K562 (cell line): Measurements from ENCODE around the gene MYO15A. TPM values are rescaled to one million over a fixed set of nuclear protein-coding genes. Genes with fewer than 3 reads are reported as not detected.

Source experiments
- ATAC-seq: fragments of 200-7000 bp; cut with Tn5 transposase; 3 replicates; pipeline ENCODE4 v1.9.1; 2020; ENCODE audit warnings: moderate library complexity
- BruUV-seq: library from RNA; stranded (reverse); fragments of 400-500 nt; replicated peaks from 2 replicates; lab custom pipeline; 2021; lab: Mats Ljungman, UMichigan
- CTCF ChIA-PET: fragments of 300-600 bp; formaldehyde crosslinking; extraction: SDS; loops from one replicate; lab custom pipeline; 2021; ENCODE audit warnings: low intra/inter-chr PET ratio; lab: Yijun Ruan, JAX
- POLR2A ChIA-PET: fragments of 300-600, 350-650 bp; sonication (Branson Sonifier 250); formaldehyde crosslinking; extraction: SDS; loops from one replicate; lab custom pipeline; 2021; ENCODE audit warnings: antibody characterized with exemption, inconsistent platforms; lab: Yijun Ruan, JAX
- DNase-seq, 4 experiments: peaks; one replicate each; pipeline versions ENCODE4 v3.0.0 to v3.0.0-alpha.2; 2011 to 2018; ENCODE audit warnings: low spot score in 3 of 4, mixed read lengths in 3 of 4; ENCODE audit errors: extremely low read depth in 1 of 4
- FAIRE-seq: peaks from 2 replicates; lab custom pipeline; 2011; peaks lifted over from hg19 to GRCh38; lab: Jason Lieb, UNC
- H2AFZ ChIP-seq: 2 replicates; pipeline ENCODE4 v1.6.0; 2011; ENCODE audit warnings: low read depth, low read length, control low read depth, inconsistent platforms
- H3K27ac ChIP-seq: fragments of 200-600 bp; 3 replicates; pipeline ENCODE4 v1.8.0; 2011; ENCODE audit warnings: low read depth, mild to moderate bottlenecking, control low read depth, inconsistent platforms, low read length, moderate library complexity, mixed read lengths; ENCODE audit errors: extremely low read depth
- H3K27me3 ChIP-seq, 2 experiments: fragments of 300-600 bp in 1 of 2; 2 replicates in 1 of 2; 3 replicates in 1 of 2; pipeline versions ENCODE4 v1.6.0 to v1.8.0; 2011; ENCODE audit warnings: inconsistent platforms in 2 of 2, low read length in 2 of 2, mild to moderate bottlenecking in 1 of 2, mixed read lengths in 1 of 2, moderate library complexity in 1 of 2; ENCODE audit not compliant: control insufficient read depth in 2 of 2, insufficient read depth in 2 of 2
- H3K36me3 ChIP-seq: fragments of 300-600 bp; 3 replicates; pipeline ENCODE4 v1.8.0; 2011; ENCODE audit warnings: mild to moderate bottlenecking, low read length, inconsistent platforms; ENCODE audit not compliant: control insufficient read depth, insufficient read depth
- H3K4me1 ChIP-seq, 2 experiments: fragments of 200-600 bp in 1 of 2; replicated peaks in 1 of 2; 2 replicates in 1 of 2; 3 replicates in 1 of 2; pipeline versions ENCODE4 v1.5.1 to v1.8.0; 2011; ENCODE audit warnings: inconsistent platforms in 2 of 2, low read length in 2 of 2, mild to moderate bottlenecking in 1 of 2, mixed read lengths in 1 of 2, moderate library complexity in 1 of 2; ENCODE audit not compliant: control insufficient read depth in 2 of 2, insufficient read depth in 2 of 2
- H3K4me2 ChIP-seq: 2 replicates; pipeline ENCODE4 v1.6.1; 2011; ENCODE audit warnings: low read length, control low read depth, inconsistent platforms, mixed read lengths; ENCODE audit not compliant: insufficient read depth
- H3K4me3 ChIP-seq: fragments of 200-600 bp; sonication (generic), shearing (Covaris generic); 2 replicates; pipeline ENCODE4 v1.5.1; 2016; ENCODE audit warnings: control low read depth, inconsistent platforms
- H3K79me2 ChIP-seq: fragments of 200-600 bp; 3 replicates; pipeline ENCODE4 v1.8.0; 2011; ENCODE audit warnings: low read length, inconsistent platforms; ENCODE audit not compliant: control insufficient read depth, insufficient read depth
- H3K9ac ChIP-seq, 2 experiments: 2 replicates each; pipeline versions ENCODE4 v1.6.0 to v1.6.1; 2011; ENCODE audit warnings: low read depth in 2 of 2, low read length in 2 of 2, control low read depth in 1 of 2, inconsistent platforms in 1 of 2, mild to moderate bottlenecking in 1 of 2, mixed read lengths in 1 of 2; ENCODE audit not compliant: insufficient read depth in 1 of 2
- H3K9me1 ChIP-seq: one replicate; pipeline ENCODE4 v1.6.0; 2011; ENCODE audit warnings: inconsistent platforms, mild to moderate bottlenecking, low read length, moderate library complexity; ENCODE audit not compliant: control insufficient read depth, insufficient read depth
- H3K9me3 ChIP-seq: replicated peaks from 2 replicates; pipeline ENCODE4 v1.5.1; 2011; ENCODE audit warnings: low read depth, low read length, inconsistent platforms; ENCODE audit not compliant: control insufficient read depth, insufficient read depth
- H4K20me1 ChIP-seq: replicated peaks from 2 replicates; pipeline ENCODE4 v1.6.1; 2011; ENCODE audit warnings: low read length, inconsistent platforms, mixed read lengths; ENCODE audit not compliant: control insufficient read depth, insufficient read depth
- BMI1 ChIP-seq: fragments of 150-350 bp; IDR thresholded peaks from 2 replicates; pipeline ENCODE4 v1.6.1; 2014; ENCODE audit warnings: low read length
- BRD4 ChIP-seq: fragments of 200-600 bp; sonication (generic); IDR thresholded peaks from 2 replicates; pipeline ENCODE4 v1.6.1; 2017; ENCODE audit warnings: inconsistent platforms
- FOXM1 ChIP-seq, 2 experiments: fragments of 450-650 bp in 1 of 2; sonication (generic) in 1 of 2; formaldehyde crosslinking in 1 of 2; IDR thresholded peaks; 2 replicates each; pipeline versions ENCODE4 v1.6.1 to v1.9.0; 2017 to 2022; ENCODE audit warnings: low read depth in 2 of 2, mild to moderate bottlenecking in 2 of 2, missing genetic modification reagents in 1 of 2, moderate library complexity in 1 of 2
- MCM3 ChIP-seq: fragments of 450-650 bp; IDR thresholded peaks from 2 replicates; pipeline ENCODE4 v1.6.1; 2016
- PHF21A ChIP-seq: fragments of 450-650 bp; IDR thresholded peaks from 2 replicates; pipeline ENCODE4 v1.6.1; 2017; ENCODE audit warnings: low read depth, borderline replicate concordance
- POU5F1 ChIP-seq: fragments of 150-350 bp; IDR thresholded peaks from 2 replicates; pipeline ENCODE4 v1.6.1; 2014; ENCODE audit warnings: borderline replicate concordance, low read length, low read depth, mild to moderate bottlenecking; ENCODE audit not compliant: partially characterized antibody
- STAT5B ChIP-seq: fragments of 250-450 bp; sonication (Bioruptor Pico); IDR thresholded peaks from 2 replicates; pipeline ENCODE4 v1.8.0; 2021; ENCODE audit warnings: mild to moderate bottlenecking, inconsistent platforms
- ZNF197 ChIP-seq: fragments of 200-800 bp; sonication (Bioruptor generic); IDR thresholded peaks from 2 replicates; pipeline ENCODE4 v1.6.1; 2016; ENCODE audit warnings: low read depth, missing genetic modification characterization, missing compliant biosample characterization
- ZNF696 ChIP-seq: fragments of 250-450 bp; sonication (Bioruptor Pico); conservative IDR thresholded peaks from 2 replicates; pipeline ENCODE4 v1.4.0; 2020; ENCODE audit warnings: mild to moderate bottlenecking, moderate library complexity
- WGBS: fragments of 100-300 bp; shearing (Covaris generic); methylation state at CpG from one replicate; pipeline ENCODE4 v1.1.6; 2016; ENCODE audit warnings: low coverage, mixed read lengths; ENCODE audit not compliant: insufficient coverage; ENCODE audit errors: missing lambda C conversion rate; 5-methylcytosine and 5-hydroxymethylcytosine counted together
- in situ Hi-C: fragments of 300-500 bp; cut with MboI; formaldehyde crosslinking; loops from 4 replicates; pipeline ENCODE4 v1.15.0; 2018; ENCODE audit warnings: inconsistent platforms, mixed read lengths
- intact Hi-C: fragments of 100-400 bp; cut with micrococcal nuclease; formaldehyde crosslinking; loops from 2 replicates; pipeline ENCODE4 v1.14.2; 2022
- polyA plus RNA-seq, 8 experiments: library from polyadenylated mRNA; depleted of rRNA in 4 of 8; stranded (reverse) in 5 of 8; unstranded in 3 of 8; fragments of >200 nt; fragmentation: Nextera tagmentation in 2 of 8; fragmentation: Illumina TruSeq in 1 of 8; extraction: Ambion mirVana in 2 of 8; extraction: Trizol in 1 of 8; gene quantifications; 2 replicates each; pipeline versions ENCODE4 v1.2.1 to v1.2.3, GENCODE V29; 2011 to 2014; ENCODE audit warnings: inconsistent platforms in 1 of 8, missing spikeins in 1 of 8
- total RNA-seq, 7 experiments: library from RNA; depleted of rRNA in 6 of 7; stranded (reverse); fragments of >200 nt in 6 of 7; fragmentation: Illumina TruSeq in 2 of 7; extraction: Trizol in 2 of 7; gene quantifications; 2 replicates each; pipeline versions ENCODE4 v1.2.1 to v1.2.3, GENCODE V29; 2011 to 2021; ENCODE audit warnings: low replicate concordance in 1 of 7
- TF ChIP-seq, protein P1 (sequence below): sonication (generic); formaldehyde crosslinking; IDR thresholded peaks from 2 replicates; pipeline ENCODE4 v1.8.0; 2023; ENCODE audit warnings: missing genetic modification reagents, mild to moderate bottlenecking, borderline replicate concordance
- TF ChIP-seq, protein P2 (sequence below): fragments of 250-450 bp; sonication (Bioruptor Pico); IDR thresholded peaks from 2 replicates; pipeline ENCODE4 v1.8.0; 2022; ENCODE audit warnings: inconsistent platforms, mild to moderate bottlenecking, moderate library complexity, borderline replicate concordance

The MYO15A gene
- total and polyA plus RNA-seq, 9 of the 15 experiments (the other 6 are each of a cell fraction or from before 2014, with no cell fraction given), result 0.05 to 0.88 (median 0.14) TPM; not detected in 1

DNA sequence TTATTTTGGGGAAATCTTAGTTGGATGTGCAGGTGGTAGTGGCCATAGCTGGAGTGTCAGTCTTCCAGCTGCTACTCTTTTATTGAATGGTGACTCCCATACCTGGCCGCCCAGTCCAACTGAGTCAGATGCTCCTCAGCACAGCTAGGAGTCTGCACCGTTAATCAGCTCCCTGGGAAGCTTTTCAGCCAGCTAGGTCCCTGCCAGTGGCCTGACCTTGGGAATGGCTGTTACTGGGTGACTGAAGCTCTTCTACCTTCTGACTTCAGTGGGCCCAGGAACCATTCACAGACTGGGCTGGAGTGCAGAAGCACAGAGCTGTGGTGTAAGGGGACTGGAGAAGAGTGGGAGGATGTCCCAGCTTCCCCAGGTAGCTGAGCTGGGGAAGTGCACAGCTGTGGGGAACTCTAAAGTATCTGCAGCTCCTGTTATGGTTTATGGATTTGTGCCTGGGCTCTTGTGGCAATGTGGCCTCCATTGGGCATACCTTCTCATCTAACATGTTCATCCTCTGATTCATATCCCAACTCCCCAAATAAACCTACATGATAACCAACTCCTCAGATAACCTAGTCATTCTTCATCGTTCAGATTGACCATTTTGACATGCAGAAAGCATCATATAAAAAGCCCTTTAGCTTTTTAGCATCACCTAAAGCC is 89.1 kb downstream of the MYO15A start:
- Histone ChIP-seq H3K36me3 (peaks cover 72% of the 10 kb centered on the region), H3K27me3 (no peaks in the 10 kb centered on the region), H3K4me1 (no peaks in the 10 kb centered on the region; a peak in 1 of 5 replicates), H3K4me3 (no peak overlapping the region), H4K20me1 (peaks cover 17% of the 10 kb centered on the region), H3K4me2 (no peak overlapping the region), H3K79me2 (peaks cover 63% of the 10 kb centered on the region), H3K27ac (no peak overlapping the region), H3K9ac (no peak overlapping the region; a peak in 1 of 4 replicates), H3K9me3 (no peaks in the 10 kb centered on the region), H3K9me1 (no peaks in the 10 kb centered on the region), H2AFZ (no peak overlapping the region)
- ChIA-PET CTCF (no interaction called here), POLR2A (interaction anchor here (0.5 to 1.2 kb wide), 2 partner anchors 15 to 1177 kb away, joined by 3 to 8 read pairs; partner anchors contain the start of gene ALKBH5)
- FAIRE-seq (no peak), ATAC-seq (no peak), DNase-seq (no peak)
- intact Hi-C loops (no loop called here), in situ Hi-C loops (no loop called here)
- no TSS peak for BruUV-seq
- WGBS, result 72% methylated on average over 2 of the region's 3 CpGs
- TF ChIP-seq ZNF696 (CRISPR knock-in tag) (no peak), ZNF197 (CRISPR knock-in tag) (no peak), BMI1 (no peak), STAT5B (CRISPR knock-in tag) (no peak), POU5F1 (no peak), PHF21A (no peak), FOXM1 (IDR thresholded peaks at IDR 0.05; ENCODE audit: low read depth) (no peak), FOXM1 (CRISPR knock-in tag; IDR thresholded peaks at IDR 0.05; ENCODE audit: low read depth) (no peak), BRD4 (no peak), MCM3 (no peak)
- TF ChIP-seq, protein P1, sequence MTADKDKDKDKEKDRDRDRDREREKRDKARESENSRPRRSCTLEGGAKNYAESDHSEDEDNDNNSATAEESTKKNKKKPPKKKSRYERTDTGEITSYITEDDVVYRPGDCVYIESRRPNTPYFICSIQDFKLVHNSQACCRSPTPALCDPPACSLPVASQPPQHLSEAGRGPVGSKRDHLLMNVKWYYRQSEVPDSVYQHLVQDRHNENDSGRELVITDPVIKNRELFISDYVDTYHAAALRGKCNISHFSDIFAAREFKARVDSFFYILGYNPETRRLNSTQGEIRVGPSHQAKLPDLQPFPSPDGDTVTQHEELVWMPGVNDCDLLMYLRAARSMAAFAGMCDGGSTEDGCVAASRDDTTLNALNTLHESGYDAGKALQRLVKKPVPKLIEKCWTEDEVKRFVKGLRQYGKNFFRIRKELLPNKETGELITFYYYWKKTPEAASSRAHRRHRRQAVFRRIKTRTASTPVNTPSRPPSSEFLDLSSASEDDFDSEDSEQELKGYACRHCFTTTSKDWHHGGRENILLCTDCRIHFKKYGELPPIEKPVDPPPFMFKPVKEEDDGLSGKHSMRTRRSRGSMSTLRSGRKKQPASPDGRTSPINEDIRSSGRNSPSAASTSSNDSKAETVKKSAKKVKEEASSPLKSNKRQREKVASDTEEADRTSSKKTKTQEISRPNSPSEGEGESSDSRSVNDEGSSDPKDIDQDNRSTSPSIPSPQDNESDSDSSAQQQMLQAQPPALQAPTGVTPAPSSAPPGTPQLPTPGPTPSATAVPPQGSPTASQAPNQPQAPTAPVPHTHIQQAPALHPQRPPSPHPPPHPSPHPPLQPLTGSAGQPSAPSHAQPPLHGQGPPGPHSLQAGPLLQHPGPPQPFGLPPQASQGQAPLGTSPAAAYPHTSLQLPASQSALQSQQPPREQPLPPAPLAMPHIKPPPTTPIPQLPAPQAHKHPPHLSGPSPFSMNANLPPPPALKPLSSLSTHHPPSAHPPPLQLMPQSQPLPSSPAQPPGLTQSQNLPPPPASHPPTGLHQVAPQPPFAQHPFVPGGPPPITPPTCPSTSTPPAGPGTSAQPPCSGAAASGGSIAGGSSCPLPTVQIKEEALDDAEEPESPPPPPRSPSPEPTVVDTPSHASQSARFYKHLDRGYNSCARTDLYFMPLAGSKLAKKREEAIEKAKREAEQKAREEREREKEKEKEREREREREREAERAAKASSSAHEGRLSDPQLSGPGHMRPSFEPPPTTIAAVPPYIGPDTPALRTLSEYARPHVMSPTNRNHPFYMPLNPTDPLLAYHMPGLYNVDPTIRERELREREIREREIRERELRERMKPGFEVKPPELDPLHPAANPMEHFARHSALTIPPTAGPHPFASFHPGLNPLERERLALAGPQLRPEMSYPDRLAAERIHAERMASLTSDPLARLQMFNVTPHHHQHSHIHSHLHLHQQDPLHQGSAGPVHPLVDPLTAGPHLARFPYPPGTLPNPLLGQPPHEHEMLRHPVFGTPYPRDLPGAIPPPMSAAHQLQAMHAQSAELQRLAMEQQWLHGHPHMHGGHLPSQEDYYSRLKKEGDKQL (CRISPR knock-in tag), result no peak
- TF ChIP-seq, protein P2, sequence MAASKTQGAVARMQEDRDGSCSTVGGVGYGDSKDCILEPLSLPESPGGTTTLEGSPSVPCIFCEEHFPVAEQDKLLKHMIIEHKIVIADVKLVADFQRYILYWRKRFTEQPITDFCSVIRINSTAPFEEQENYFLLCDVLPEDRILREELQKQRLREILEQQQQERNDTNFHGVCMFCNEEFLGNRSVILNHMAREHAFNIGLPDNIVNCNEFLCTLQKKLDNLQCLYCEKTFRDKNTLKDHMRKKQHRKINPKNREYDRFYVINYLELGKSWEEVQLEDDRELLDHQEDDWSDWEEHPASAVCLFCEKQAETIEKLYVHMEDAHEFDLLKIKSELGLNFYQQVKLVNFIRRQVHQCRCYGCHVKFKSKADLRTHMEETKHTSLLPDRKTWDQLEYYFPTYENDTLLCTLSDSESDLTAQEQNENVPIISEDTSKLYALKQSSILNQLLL, result no peak
